Activated naive CD4-positive, alpha-beta T cell treated with anti-CD3 and anti-CD28 coated beads for 36 hours (primary cell): Measurements from ENCODE around the gene TFG. TPM values are rescaled to one million over a fixed set of nuclear protein-coding genes. Genes with fewer than 3 reads are reported as not detected.
"Not testable (repeated sequence)": the region's sequence is repeated elsewhere in the genome, so short reads cannot be mapped to it uniquely, and the experiment has no call there.

Experiments used
- CTCF ChIA-PET: fragments of 350-600 bp; sonication (Branson Sonifier 250); formaldehyde crosslinking; loops from one replicate; lab custom pipeline; 2021; ENCODE audit warnings: antibody characterized with exemption; lab: Charles Lee
- DNase-seq: peaks from one replicate; pipeline ENCODE4 v3.0.0-alpha.2; 2020
- H3K27ac Mint-ChIP-seq: one replicate; pipeline ENCODE4 v1.8.0; 2021; ENCODE audit warnings: mild to moderate bottlenecking, mixed read lengths
- H3K27me3 Mint-ChIP-seq: one replicate; pipeline ENCODE4 v1.8.0; 2021; ENCODE audit warnings: low read depth, mixed read lengths
- H3K36me3 Mint-ChIP-seq: one replicate; pipeline ENCODE4 v1.8.0; 2021; ENCODE audit warnings: low read depth, mixed read lengths
- H3K4me1 Mint-ChIP-seq: one replicate; pipeline ENCODE4 v1.8.0; 2021; ENCODE audit warnings: low read depth, mixed read lengths
- H3K4me3 Mint-ChIP-seq: one replicate; pipeline ENCODE4 v1.8.0; 2021; ENCODE audit warnings: mild to moderate bottlenecking, moderate library complexity, mixed read lengths
- H3K9me3 Mint-ChIP-seq: one replicate; pipeline ENCODE4 v1.8.0; 2021; ENCODE audit warnings: mixed read lengths
- intact Hi-C: fragments of 100-400 bp; cut with micrococcal nuclease; formaldehyde crosslinking; loops from one replicate; pipeline ENCODE4 v1.15.1; 2023
- total RNA-seq, 2 experiments: library from RNA; stranded (reverse); gene quantifications; one replicate each; pipeline ENCODE4 v1.2.3, GENCODE V29; 2021

Gene TFG
- total RNA-seq = 10 to 100 TPM; 45.6 to 46.0 TPM

DNA sequence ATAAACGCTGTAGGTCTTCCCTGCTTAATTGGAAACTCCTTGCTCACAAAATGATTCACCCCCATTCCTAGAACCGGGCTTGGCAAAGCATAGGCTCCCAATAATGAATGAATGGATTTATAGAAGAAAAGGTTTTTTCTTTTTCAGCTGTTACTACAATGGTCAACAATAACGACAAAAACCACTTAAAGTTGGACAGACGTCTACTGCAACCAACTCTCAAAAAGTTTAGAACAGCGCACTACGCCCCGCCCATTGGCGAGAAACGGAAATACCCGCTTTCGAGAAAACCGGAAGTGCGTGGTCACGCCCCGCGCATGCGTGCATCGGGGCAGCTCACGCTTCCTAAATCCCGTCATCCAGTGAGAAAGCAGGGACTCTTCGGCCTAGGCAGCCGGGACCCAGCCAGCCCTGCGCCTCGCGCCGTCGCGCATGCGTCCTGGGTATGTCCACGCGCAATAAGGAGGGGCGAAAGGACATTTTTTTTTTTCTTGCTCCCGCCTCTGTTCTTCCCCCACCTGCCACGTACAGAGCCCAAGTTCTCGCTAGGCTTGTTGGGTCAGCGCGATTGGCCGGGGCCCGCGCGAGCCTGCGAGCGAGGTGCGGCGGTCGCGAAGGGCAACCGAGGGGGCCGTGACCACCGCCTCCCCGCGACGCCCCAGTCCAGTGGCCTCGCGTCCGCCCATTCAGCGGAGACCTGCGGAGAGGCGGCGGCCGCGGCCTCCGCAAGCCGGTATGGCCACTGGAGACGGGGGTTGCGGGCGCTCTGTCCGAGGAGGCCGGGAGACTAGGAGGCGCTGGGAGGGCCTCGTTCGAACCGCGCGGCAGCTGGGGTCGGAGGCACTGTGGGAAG, at the start of gene TFG:
TFG (plus strand) TSS at position 506 of the 853 bp plus-strand sequence. CDS start 4,192 bp downstream, outside the sequence.
- Mint-ChIP-seq H3K36me3 (peaks cover 23% of the 10 kb centered on the region), H3K4me1 (peaks cover 39% of the 10 kb centered on the region)
- CTCF ChIA-PET = interaction anchor here (0.6 to 1.7 kb wide), 4 partner anchors 119 to 247 kb away, joined by 3 to 6 read pairs (median 4); no protein-coding TSS in a partner anchor

GRCh38 chr3:100661294-100661693, 48.0 kb upstream of the TFG start:
- H3K27me3 Mint-ChIP-seq, H3K9me3 Mint-ChIP-seq, H3K36me3 Mint-ChIP-seq, H3K27ac Mint-ChIP-seq, DNase-seq, H3K4me3 Mint-ChIP-seq, intact Hi-C loops: not testable (repeated sequence)
- H3K4me1 Mint-ChIP-seq = peaks cover 22% of the 10 kb centered on the region
- CTCF ChIA-PET = interaction anchor here (0.6 kb wide), 1 partner anchor 199 kb away, joined by 4 read pairs; no protein-coding TSS in a partner anchor

More for the DNA sequence above, at the start of gene TFG:
- Mint-ChIP-seq H3K9me3 (peaks cover 2% of the 10 kb centered on the region), H3K27ac (peak within 1 kb of the TSS; percentile 97), H3K27me3 (peaks cover 6% of the 10 kb centered on the region), H3K4me3 (peak within 1 kb of the TSS; percentile 83)
- intact Hi-C loops = loop anchor here (1.0 to 2.0 kb wide), 7 partner anchors 374 to 968 kb away; partner anchors contain the start of genes CMSS1, PCNP, TBC1D23 and ZBTB11
- peak; percentile 98 for DNase-seq

DNA sequence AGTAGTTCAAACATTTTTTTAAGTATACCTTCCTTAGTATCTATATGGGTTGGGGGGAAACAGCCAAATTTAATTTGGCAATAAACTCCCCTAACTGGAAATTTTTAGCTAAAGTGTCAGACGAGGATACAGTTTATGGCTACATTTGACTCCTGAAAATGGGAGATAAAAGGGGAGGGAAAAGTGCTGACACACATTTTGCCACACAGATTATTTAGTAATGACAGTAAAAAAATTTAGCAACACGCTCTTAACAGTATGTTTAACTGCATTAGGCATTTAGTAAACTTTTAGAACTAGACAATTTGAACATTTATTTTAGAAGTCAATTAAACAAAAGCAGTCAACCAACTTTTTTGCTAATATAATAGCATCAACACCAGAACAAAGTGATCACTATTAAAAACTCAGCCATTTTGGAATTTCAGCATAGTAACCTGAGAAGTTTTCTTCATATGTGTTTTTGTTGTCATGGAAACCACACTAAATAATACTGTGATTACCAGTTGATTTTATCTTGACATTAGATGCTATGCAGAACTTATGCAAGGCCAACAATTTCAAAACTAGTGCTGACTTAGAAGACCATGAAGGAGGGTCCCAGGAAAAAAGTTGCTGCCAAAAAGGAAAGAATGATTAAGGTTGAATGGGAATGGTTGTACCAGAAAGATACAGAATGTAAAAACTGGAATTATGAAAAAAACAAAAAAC, 47.0 kb upstream of the TFG start:
- Mint-ChIP-seq H3K36me3 (no peaks in the 10 kb centered on the region), H3K4me3 (no peak overlapping the region), H3K27me3 (no peaks in the 10 kb centered on the region), H3K9me3 (no peaks in the 10 kb centered on the region), H3K4me1 (peaks cover 22% of the 10 kb centered on the region), H3K27ac (no peak overlapping the region)
- intact Hi-C loops = no loop called here
- CTCF ChIA-PET = no interaction called here
- DNase-seq = no peak

- Mint-ChIP-seq H3K27me3 (no peaks in the 10 kb centered on the region), H3K4me3 (peak overlapping the region; percentile 34), H3K4me1 (peaks cover 22% of the 10 kb centered on the region), H3K9me3 (peaks cover 3% of the 10 kb centered on the region), H3K27ac (peak overlapping the region; percentile 47), H3K36me3 (no peaks in the 10 kb centered on the region)
- CTCF ChIA-PET = interaction anchor here (0.6 to 1.4 kb wide), 3 partner anchors 10 to 74 kb away, joined by 3 to 4 read pairs (median 4); no protein-coding TSS in a partner anchor
- DNase-seq = peak; percentile 63
- intact Hi-C loops = loop anchor here (1.0 kb wide), 2 partner anchors 14 to 45 kb away; no protein-coding TSS in a partner anchor
Measured at GRCh38 chr3:100665230-100665629, 44.1 kb upstream of the TFG start.

DNA sequence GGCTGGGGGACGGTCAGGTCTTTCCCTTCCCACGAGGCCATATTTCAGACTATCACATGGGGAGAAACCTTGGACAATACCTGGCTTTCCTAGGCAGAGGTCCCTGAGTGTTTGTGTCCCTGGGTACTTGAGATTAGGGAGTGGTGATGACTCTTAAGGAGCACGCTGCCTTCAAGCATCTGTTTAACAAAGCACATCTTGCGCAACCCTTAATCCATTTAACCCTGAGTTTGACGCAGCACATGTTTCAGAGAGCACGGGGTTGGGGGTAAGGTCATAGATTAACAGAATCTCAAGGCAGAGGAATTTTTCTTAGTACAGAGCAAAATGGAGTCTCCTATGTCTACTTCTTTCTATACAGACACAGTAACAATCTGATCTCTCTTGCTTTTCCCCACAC, 42.6 kb upstream of the TFG start:
- H3K36me3 Mint-ChIP-seq, CTCF ChIA-PET, H3K4me3 Mint-ChIP-seq, DNase-seq, H3K27ac Mint-ChIP-seq, H3K27me3 Mint-ChIP-seq, intact Hi-C loops, H3K9me3 Mint-ChIP-seq: not testable (repeated sequence)
- peaks cover 22% of the 10 kb centered on the region for H3K4me1 Mint-ChIP-seq

- CTCF ChIA-PET, H3K9me3 Mint-ChIP-seq, H3K36me3 Mint-ChIP-seq, intact Hi-C loops, H3K27ac Mint-ChIP-seq, H3K27me3 Mint-ChIP-seq, DNase-seq, H3K4me3 Mint-ChIP-seq: not testable (repeated sequence)
- peaks cover 22% of the 10 kb centered on the region for H3K4me1 Mint-ChIP-seq
Measured at GRCh38 chr3:100667316-100667715, 42.0 kb upstream of the TFG start.

DNA sequence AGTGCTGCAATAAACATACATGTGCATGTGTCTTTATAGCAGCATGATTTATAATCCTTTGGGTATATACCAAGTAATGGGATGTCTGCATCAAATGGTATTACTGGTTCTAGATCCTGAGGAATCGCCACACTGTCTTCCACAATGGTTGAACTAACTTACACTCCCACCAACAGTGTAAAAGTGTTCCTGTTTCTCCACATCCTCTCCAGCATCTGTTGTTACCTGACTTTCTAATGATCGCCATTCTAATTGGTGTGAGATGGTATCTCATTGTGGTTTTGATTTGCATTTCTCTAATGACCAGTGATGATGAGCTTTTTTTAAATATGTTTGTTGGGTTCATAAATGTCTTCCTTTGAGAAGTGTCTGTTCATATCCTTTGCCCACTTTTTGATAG, 38.3 kb upstream of the TFG start:
- CTCF ChIA-PET, H3K36me3 Mint-ChIP-seq, H3K9me3 Mint-ChIP-seq, H3K4me3 Mint-ChIP-seq, H3K4me1 Mint-ChIP-seq, H3K27me3 Mint-ChIP-seq, intact Hi-C loops, H3K27ac Mint-ChIP-seq, DNase-seq: not testable (repeated sequence)

DNA sequence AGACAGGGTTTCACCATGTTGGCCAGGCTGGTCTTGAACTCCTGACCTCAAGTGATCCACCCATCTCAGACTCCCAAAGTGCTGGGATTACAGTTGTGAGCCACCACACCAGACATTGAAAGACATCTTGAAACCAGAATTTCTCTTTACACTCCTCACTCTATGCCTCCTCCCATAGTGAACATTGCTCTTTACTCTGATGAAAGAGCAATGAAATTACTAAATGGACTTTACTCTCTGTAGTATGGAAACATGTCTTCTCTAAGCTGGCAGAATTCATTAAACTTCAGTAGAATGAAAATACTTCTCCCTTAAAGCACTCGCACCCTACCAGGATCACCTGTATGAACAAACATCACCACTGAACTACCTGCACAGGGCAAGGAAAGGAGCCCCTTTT, 27.8 kb upstream of the TFG start:
- Mint-ChIP-seq H3K36me3 (no peaks in the 10 kb centered on the region), H3K9me3 (no peaks in the 10 kb centered on the region), H3K4me3 (no peak overlapping the region), H3K27me3 (peaks cover 2% of the 10 kb centered on the region), H3K4me1 (no peaks in the 10 kb centered on the region), H3K27ac (no peak overlapping the region)
- DNase-seq = no peak
- intact Hi-C loops = no loop called here
- CTCF ChIA-PET = interaction anchor here (0.8 kb wide), 1 partner anchor 667 kb away, joined by 3 read pairs; no protein-coding TSS in a partner anchor

DNA sequence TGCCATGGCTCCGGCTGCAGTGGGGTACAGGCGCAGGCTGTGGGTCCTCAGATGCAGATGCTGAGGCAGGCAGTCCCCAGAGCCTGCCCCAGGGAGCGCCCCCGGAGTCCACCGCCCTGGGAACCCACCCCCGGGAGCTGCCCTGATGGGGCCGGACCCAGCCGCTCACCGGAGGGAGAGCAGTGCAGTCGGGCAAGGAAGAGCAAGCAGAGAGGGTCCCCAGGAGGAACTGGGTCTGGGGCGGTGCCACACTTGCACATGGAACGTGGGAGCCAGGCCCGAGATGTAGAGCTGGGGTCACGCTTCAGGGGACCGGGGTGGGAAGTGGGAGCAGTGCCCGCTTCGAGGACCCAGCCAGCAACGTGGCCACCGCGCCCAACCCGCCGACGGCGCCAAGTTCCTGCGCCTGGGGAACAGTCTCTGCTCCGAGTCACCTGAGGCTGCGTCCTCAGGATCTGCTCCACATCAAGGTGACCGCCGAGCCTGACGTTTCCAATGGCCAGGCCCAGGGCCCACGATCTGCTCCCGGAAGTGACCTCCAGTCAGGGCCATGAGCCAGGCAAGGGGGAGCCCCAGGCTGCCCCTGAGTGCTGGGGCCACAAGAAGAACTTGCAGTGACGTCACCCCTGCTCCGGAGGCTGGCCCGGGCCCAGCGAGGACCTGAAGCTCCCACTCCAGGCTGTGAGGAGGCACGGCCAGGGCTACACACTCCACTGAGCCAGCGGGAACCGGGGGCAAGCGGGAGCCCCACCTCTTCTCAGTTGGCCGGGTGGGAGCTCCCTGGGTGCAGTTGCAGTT, 27.0 kb upstream of the TFG start:
- H3K27me3 Mint-ChIP-seq = no peaks in the 10 kb centered on the region
- H3K9me3 Mint-ChIP-seq = no peaks in the 10 kb centered on the region
- H3K36me3 Mint-ChIP-seq = no peaks in the 10 kb centered on the region
- CTCF ChIA-PET = interaction anchor here (0.8 to 1.1 kb wide), 2 partner anchors 91 to 667 kb away, joined by 3 read pairs; no protein-coding TSS in a partner anchor
- intact Hi-C loops = no loop called here
- no peak overlapping the region for H3K27ac Mint-ChIP-seq
- H3K4me1 Mint-ChIP-seq = no peaks in the 10 kb centered on the region
- no peak overlapping the region for H3K4me3 Mint-ChIP-seq
- no peak for DNase-seq

DNA sequence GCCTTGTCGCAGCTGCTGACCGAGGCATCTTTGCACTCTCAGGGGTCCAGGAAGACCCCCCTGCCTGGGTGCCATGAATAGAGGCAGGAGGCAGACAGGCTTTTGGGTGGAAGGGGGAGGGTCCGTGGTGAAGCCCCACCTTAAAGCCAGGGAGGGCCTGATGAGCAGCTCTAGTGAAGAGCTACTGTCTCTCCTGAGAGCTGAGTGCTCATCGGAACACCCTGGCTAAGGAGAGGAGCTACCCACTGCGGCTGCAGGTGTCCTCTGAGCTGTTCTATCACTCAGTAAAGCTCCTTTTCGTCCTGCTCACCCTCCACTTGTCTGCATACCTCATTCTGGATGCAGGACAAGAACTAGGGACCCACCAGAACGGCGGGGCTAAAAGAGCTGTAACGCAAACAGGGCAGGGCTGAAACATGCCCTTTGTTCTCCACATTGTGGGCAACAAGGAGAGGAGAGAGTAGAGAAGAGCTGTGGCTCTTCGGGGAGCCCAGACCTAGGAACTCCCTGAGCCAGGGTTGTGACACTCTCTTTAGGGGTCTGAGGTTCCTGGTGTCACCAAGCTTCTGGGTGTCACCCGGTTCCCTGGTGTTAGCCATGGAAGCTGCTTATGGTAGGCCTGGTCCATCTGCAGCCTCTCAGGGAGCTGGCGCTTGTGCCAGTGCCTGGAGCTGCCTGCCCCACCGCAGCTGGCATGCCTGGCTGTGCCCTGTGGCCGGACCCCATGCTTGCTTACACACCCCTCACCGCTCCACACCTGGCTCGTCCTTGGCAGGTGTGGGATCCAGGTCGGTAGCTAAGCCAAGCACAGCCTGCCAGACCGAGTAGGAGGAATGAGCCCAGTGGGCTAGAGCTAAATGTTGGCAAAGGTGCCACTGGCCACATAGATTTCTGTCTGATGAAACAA, 26.2 kb upstream of the TFG start:
- DNase-seq = no peak
- Mint-ChIP-seq H3K4me1 (no peaks in the 10 kb centered on the region), H3K27ac (no peak overlapping the region), H3K9me3 (no peaks in the 10 kb centered on the region), H3K36me3 (no peaks in the 10 kb centered on the region), H3K27me3 (no peaks in the 10 kb centered on the region), H3K4me3 (no peak overlapping the region)
- CTCF ChIA-PET = interaction anchor here (1.1 kb wide), 1 partner anchor 92 kb away, joined by 3 read pairs; no protein-coding TSS in a partner anchor
- intact Hi-C loops = no loop called here

GRCh38 chr3:100693225-100693624, 16.1 kb upstream of the TFG start:
- H3K4me1 Mint-ChIP-seq = no peaks in the 10 kb centered on the region
- CTCF ChIA-PET = no interaction called here
- H3K27me3 Mint-ChIP-seq = peaks cover 27% of the 10 kb centered on the region
- DNase-seq = no peak
- intact Hi-C loops = no loop called here
- H3K9me3 Mint-ChIP-seq = no peaks in the 10 kb centered on the region
- no peak overlapping the region for H3K27ac Mint-ChIP-seq
- no peaks in the 10 kb centered on the region for H3K36me3 Mint-ChIP-seq
- no peak overlapping the region for H3K4me3 Mint-ChIP-seq
